Measurements from ENCODE around the gene AP1S3.
"Not testable (repeated sequence)": the region's sequence is repeated elsewhere in the genome, so short reads cannot be mapped to it uniquely, and the experiment has no call there.

DNA sequence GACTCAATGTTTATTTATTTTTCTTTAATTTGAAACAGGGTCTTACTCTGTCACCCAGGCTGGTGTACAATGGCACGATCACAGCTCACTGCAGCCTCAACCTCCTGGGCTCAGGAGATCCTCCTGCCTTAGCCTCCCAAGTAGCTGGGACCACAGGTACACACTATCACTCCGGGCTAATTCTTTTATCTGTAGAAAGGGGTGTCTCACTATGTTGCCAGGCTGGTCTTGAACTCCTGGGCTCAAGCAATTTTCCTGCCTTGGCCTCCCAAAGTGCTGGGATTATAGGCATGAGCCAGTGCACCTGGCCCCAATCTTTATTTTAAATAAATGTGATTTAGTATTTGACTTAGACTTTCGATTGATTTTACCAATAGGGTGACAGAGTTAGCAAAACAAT lies 22.6 kb downstream of the AP1S3 start:
- TF ChIP-seq, protein P1, sequence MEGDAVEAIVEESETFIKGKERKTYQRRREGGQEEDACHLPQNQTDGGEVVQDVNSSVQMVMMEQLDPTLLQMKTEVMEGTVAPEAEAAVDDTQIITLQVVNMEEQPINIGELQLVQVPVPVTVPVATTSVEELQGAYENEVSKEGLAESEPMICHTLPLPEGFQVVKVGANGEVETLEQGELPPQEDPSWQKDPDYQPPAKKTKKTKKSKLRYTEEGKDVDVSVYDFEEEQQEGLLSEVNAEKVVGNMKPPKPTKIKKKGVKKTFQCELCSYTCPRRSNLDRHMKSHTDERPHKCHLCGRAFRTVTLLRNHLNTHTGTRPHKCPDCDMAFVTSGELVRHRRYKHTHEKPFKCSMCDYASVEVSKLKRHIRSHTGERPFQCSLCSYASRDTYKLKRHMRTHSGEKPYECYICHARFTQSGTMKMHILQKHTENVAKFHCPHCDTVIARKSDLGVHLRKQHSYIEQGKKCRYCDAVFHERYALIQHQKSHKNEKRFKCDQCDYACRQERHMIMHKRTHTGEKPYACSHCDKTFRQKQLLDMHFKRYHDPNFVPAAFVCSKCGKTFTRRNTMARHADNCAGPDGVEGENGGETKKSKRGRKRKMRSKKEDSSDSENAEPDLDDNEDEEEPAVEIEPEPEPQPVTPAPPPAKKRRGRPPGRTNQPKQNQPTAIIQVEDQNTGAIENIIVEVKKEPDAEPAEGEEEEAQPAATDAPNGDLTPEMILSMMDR (conservative IDR thresholded peaks at IDR 0.05; ENCODE audit: low read length): not testable (repeated sequence)
- not testable (repeated sequence) for TF ChIP-seq EZH2phosphoT487 (IDR thresholded peaks at IDR 0.05; ENCODE audit: borderline replicate concordance)

Data from Loucy (cell line).